GM23338 (cell line): Measurements from ENCODE around the gene CCDC9B. TPM values are rescaled to one million over a fixed set of nuclear protein-coding genes. Genes with fewer than 3 reads are reported as not detected.

Source experiments
- ATAC-seq: fragments of 200-7000 bp; cut with Tn5 transposase; 3 replicates; pipeline ENCODE4 v1.9.1; 2020
- DNase-seq: peaks from one replicate; pipeline ENCODE4 v3.0.0-alpha.2; 2015; ENCODE audit warnings: low spot score
- H2AFZ ChIP-seq: fragments of 200-600 bp; sonication (generic); 2 replicates; pipeline ENCODE4 v1.8.0; 2016; ENCODE audit warnings: antibody characterized with exemption, mild to moderate bottlenecking, moderate library complexity
- H3F3A ChIP-seq: fragments of 200-600 bp; sonication (generic); replicated peaks from 2 replicates; pipeline ENCODE4 v1.8.0; 2017; ENCODE audit warnings: antibody characterized with exemption, mixed run types, low read depth
- H3K27ac ChIP-seq: fragments of 200-600 bp; sonication (generic); 2 replicates; pipeline ENCODE4 v1.6.1; 2016; ENCODE audit warnings: low read depth
- H3K27me3 ChIP-seq: fragments of 200-600 bp; sonication (generic); 2 replicates; pipeline ENCODE4 v1.8.0; 2016; ENCODE audit warnings: mild to moderate bottlenecking, mixed run types, moderate library complexity; ENCODE audit not compliant: insufficient read depth
- H3K36me3 ChIP-seq: fragments of 200-600 bp; sonication (generic); 2 replicates; pipeline ENCODE4 v1.8.0; 2016; ENCODE audit warnings: mild to moderate bottlenecking; ENCODE audit not compliant: insufficient read depth
- H3K4me1 ChIP-seq: fragments of 200-600 bp; sonication (generic); 2 replicates; pipeline ENCODE4 v1.8.0; 2016; ENCODE audit warnings: mild to moderate bottlenecking, moderate library complexity; ENCODE audit not compliant: insufficient read depth
- H3K4me2 ChIP-seq: fragments of 200-600 bp; sonication (generic); 2 replicates; pipeline ENCODE4 v1.7.1; 2017; ENCODE audit warnings: mixed run types
- H3K4me3 ChIP-seq: fragments of 200-600 bp; sonication (generic); 2 replicates; pipeline ENCODE4 v1.6.1; 2016; ENCODE audit warnings: mixed run types
- H3K79me2 ChIP-seq: fragments of 200-600 bp; sonication (generic); replicated peaks from 2 replicates; pipeline ENCODE4 v1.8.0; 2017; ENCODE audit warnings: mild to moderate bottlenecking; ENCODE audit not compliant: insufficient read depth
- H3K9me2 ChIP-seq: fragments of 200-600 bp; sonication (generic); 2 replicates; pipeline ENCODE4 v1.8.0; 2017; ENCODE audit not compliant: insufficient read depth
- H4K20me1 ChIP-seq: fragments of 200-600 bp; sonication (generic); replicated peaks from 2 replicates; pipeline ENCODE4 v1.8.0; 2017; ENCODE audit warnings: mild to moderate bottlenecking; ENCODE audit not compliant: insufficient read depth
- H3K27ac Mint-ChIP-seq: 2 replicates; pipeline ENCODE4 v1.8.0; 2020; ENCODE audit warnings: inconsistent platforms, mild to moderate bottlenecking, moderate library complexity, mixed read lengths
- H3K27me3 Mint-ChIP-seq: 3 replicates; pipeline ENCODE4 v1.8.0; 2022; ENCODE audit warnings: low read depth, mild to moderate bottlenecking, moderate library complexity, mixed read lengths, inconsistent platforms; ENCODE audit not compliant: insufficient read depth, poor library complexity
- H3K36me3 Mint-ChIP-seq: 3 replicates; pipeline ENCODE4 v1.8.0; 2021; ENCODE audit warnings: low read depth, mild to moderate bottlenecking, inconsistent platforms, moderate library complexity, mixed read lengths
- H3K4me1 Mint-ChIP-seq: 3 replicates; pipeline ENCODE4 v1.8.0; 2020; ENCODE audit warnings: mild to moderate bottlenecking, inconsistent platforms, mixed read lengths
- H3K4me3 Mint-ChIP-seq: 3 replicates; pipeline ENCODE4 v1.8.0; 2021; ENCODE audit warnings: moderate library complexity, mild to moderate bottlenecking, inconsistent platforms, mixed read lengths
- H3K9me3 Mint-ChIP-seq: 3 replicates; pipeline ENCODE4 v1.8.0; 2020; ENCODE audit warnings: moderate library complexity, mild to moderate bottlenecking, inconsistent platforms, mixed read lengths
- EZH2 ChIP-seq: fragments of 200-600 bp; sonication (generic); IDR thresholded peaks from one replicate; pipeline ENCODE4 v1.8.0; 2017; ENCODE audit warnings: antibody characterized with exemption, mild to moderate bottlenecking, low read depth; ENCODE audit not compliant: unreplicated experiment
- JUNB ChIP-seq: IDR thresholded peaks from one replicate; pipeline ENCODE4 v1.6.1; 2016; ENCODE audit warnings: antibody characterized with exemption; ENCODE audit not compliant: unreplicated experiment
- NANOG ChIP-seq: IDR thresholded peaks from 2 replicates; pipeline ENCODE4 v1.6.1; 2016; ENCODE audit warnings: antibody characterized with exemption, borderline replicate concordance
- REST ChIP-seq: IDR thresholded peaks from one replicate; pipeline ENCODE4 v1.6.1; 2018; ENCODE audit warnings: antibody characterized with exemption; ENCODE audit not compliant: unreplicated experiment
- STAT1 ChIP-seq: IDR thresholded peaks from one replicate; pipeline ENCODE4 v1.6.1; 2016; ENCODE audit warnings: antibody characterized with exemption; ENCODE audit not compliant: unreplicated experiment
- ZNF462 ChIP-seq: fragments of 250-450 bp; sonication (Bioruptor Pico); IDR thresholded peaks from 2 replicates; pipeline ENCODE4 v1.5.0; 2020; ENCODE audit warnings: mild to moderate bottlenecking, moderate library complexity
- polyA plus RNA-seq: library from polyadenylated mRNA; unstranded; fragments of >200 nt; fragmentation: Nextera tagmentation; extraction: Ambion mirVana; gene quantifications from 2 replicates; pipeline ENCODE4 v1.2.1, GENCODE V29; 2016
- total RNA-seq: library from RNA; depleted of rRNA; stranded (reverse); fragments of >200 nt; shearing (Covaris generic); gene quantifications from 2 replicates; pipeline ENCODE4 v1.2.3, GENCODE V29; 2014
- TF ChIP-seq, protein P1 (sequence below), 2 experiments: fragments of 200-600 bp in 1 of 2; sonication (generic) in 1 of 2; conservative IDR thresholded peaks; 2 replicates each; pipeline versions ENCODE4 v1.5.1 to v1.6.1; 2016 to 2017; ENCODE audit warnings: antibody characterized with exemption in 2 of 2, low read depth in 2 of 2, mild to moderate bottlenecking in 2 of 2, moderate library complexity in 1 of 2

The CCDC9B gene
- total and polyA plus RNA-seq, 2 experiments from 2014 or later = 0.18 to 0.97 TPM

DNA sequence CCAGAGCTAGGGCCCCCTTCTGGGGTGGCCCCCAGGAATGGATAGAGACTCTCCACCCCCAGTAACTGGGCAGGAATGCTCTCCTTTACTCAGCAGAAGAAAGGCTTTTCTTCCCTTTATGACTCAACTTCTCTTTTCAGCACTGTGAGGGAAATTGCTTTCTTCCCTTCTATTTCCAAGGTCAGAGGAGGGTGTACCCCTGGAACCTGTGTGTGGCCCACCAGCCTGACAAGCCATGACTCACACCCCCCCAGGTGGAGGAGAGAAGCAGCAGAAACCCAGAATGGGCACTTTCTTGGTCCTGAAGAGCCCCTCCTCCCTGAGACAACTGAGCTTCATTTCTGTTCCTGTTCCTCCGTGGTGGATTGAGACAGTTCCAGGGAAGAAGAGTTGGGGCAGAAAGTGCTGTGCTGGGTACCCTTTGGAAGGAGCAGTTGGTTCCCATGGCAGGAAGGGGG, 55.2 kb downstream of the CCDC9B start:
- Histone ChIP-seq H3K27ac (no peak overlapping the region), H3K4me2 (peak overlapping the region; percentile 40; the same call in 1 of the 2 replicates), H4K20me1 (no peaks in the 10 kb centered on the region), H3K36me3 (no peaks in the 10 kb centered on the region), H3K79me2 (no peaks in the 10 kb centered on the region), H3K27me3 (peaks cover 84% of the 10 kb centered on the region), H3K9me2 (no peaks in the 10 kb centered on the region), H2AFZ (no peak overlapping the region), H3K4me3 (no peak overlapping the region), H3K4me1 (peaks cover 29% of the 10 kb centered on the region), H3F3A (peaks cover 18% of the 10 kb centered on the region; the same call in 1 of the 2 replicates)
- TF ChIP-seq, protein P1, sequence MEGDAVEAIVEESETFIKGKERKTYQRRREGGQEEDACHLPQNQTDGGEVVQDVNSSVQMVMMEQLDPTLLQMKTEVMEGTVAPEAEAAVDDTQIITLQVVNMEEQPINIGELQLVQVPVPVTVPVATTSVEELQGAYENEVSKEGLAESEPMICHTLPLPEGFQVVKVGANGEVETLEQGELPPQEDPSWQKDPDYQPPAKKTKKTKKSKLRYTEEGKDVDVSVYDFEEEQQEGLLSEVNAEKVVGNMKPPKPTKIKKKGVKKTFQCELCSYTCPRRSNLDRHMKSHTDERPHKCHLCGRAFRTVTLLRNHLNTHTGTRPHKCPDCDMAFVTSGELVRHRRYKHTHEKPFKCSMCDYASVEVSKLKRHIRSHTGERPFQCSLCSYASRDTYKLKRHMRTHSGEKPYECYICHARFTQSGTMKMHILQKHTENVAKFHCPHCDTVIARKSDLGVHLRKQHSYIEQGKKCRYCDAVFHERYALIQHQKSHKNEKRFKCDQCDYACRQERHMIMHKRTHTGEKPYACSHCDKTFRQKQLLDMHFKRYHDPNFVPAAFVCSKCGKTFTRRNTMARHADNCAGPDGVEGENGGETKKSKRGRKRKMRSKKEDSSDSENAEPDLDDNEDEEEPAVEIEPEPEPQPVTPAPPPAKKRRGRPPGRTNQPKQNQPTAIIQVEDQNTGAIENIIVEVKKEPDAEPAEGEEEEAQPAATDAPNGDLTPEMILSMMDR (conservative IDR thresholded peaks at IDR 0.05; ENCODE audit: low read depth in 2 of 2) = no peak
- Mint-ChIP-seq H3K27ac (no peak overlapping the region), H3K27me3 (peaks cover 65% of the 10 kb centered on the region), H3K4me3 (no peak overlapping the region), H3K9me3 (no peaks in the 10 kb centered on the region), H3K36me3 (peaks cover 2% of the 10 kb centered on the region; the same call in 1 of the 3 replicates), H3K4me1 (peaks cover 49% of the 10 kb centered on the region)
- no peak for ATAC-seq
- no peak for DNase-seq

- peaks cover 49% of the 10 kb centered on the region for H3K4me1 Mint-ChIP-seq
- Histone ChIP-seq H3K4me1 (peaks cover 29% of the 10 kb centered on the region), H3K27me3 (peaks cover 84% of the 10 kb centered on the region), H3K4me3 (no peak overlapping the region), H2AFZ (no peak overlapping the region), H3K79me2 (no peaks in the 10 kb centered on the region), H4K20me1 (no peaks in the 10 kb centered on the region), H3K9me2 (no peaks in the 10 kb centered on the region), H3K27ac (no peak overlapping the region), H3K36me3 (no peaks in the 10 kb centered on the region), H3F3A (peaks cover 21% of the 10 kb centered on the region; the same call in 1 of the 2 replicates), H3K4me2 (peak overlapping the region; percentile 40; the same call in 1 of the 2 replicates)
- no peak overlapping the region; the same call in 2 of the 3 replicates for H3K4me3 Mint-ChIP-seq
- H3K27me3 Mint-ChIP-seq = peaks cover 65% of the 10 kb centered on the region
- DNase-seq = no peak
- peaks cover 2% of the 10 kb centered on the region; the same call in 1 of the 3 replicates for H3K36me3 Mint-ChIP-seq
- no peak for ATAC-seq
- no peak overlapping the region for H3K27ac Mint-ChIP-seq
- no peaks in the 10 kb centered on the region for H3K9me3 Mint-ChIP-seq
- TF ChIP-seq STAT1 = no peak
- TF ChIP-seq JUNB = no peak
- TF ChIP-seq REST = no peak
- no peak for TF ChIP-seq EZH2
- TF ChIP-seq NANOG = no peak
- TF ChIP-seq, protein P1 (conservative IDR thresholded peaks at IDR 0.05; ENCODE audit: low read depth in 2 of 2) = no peak
- no peak for TF ChIP-seq ZNF462 (CRISPR knock-in tag)
Measured at GRCh38 chr15:40285151-40285550, 55.6 kb downstream of the CCDC9B start.
